Spleen (tissue), 7 donors: ENCODE measurements around the gene HERC3.

ENCODE experiments used
- POLR2A ChIP-seq, 3 donors: fragments of 450-650 bp; IDR thresholded peaks; one replicate each; pipeline ENCODE4 v1.5.1; 2017; ENCODE audit warnings: antibody characterized with exemption in 3 of 3, mild to moderate bottlenecking in 1 of 3
- TF ChIP-seq, protein P1 (sequence below), 11 experiments: fragments of 200-600 bp in 7 of 11; fragments of 450-650 bp in 4 of 11; sonication (generic) in 4 of 11; IDR thresholded peaks in 8 of 11; conservative IDR thresholded peaks in 3 of 11; 1 replicate in 7 of 11; 2 replicates in 4 of 11; pipeline versions ENCODE4 v1.4.0 to v1.8.0; 2016 to 2021; ENCODE audit warnings: antibody characterized with exemption in 11 of 11, inconsistent platforms in 4 of 11, mild to moderate bottlenecking in 1 of 11
- donor health status: DM: no; HTN: no; CAD: no; lungs with moderate emphysema.
- donor health status: DM: no; HTN: no; CAD: no.
- donor health status: DM: no; HTN: no; CAD: no.

DNA sequence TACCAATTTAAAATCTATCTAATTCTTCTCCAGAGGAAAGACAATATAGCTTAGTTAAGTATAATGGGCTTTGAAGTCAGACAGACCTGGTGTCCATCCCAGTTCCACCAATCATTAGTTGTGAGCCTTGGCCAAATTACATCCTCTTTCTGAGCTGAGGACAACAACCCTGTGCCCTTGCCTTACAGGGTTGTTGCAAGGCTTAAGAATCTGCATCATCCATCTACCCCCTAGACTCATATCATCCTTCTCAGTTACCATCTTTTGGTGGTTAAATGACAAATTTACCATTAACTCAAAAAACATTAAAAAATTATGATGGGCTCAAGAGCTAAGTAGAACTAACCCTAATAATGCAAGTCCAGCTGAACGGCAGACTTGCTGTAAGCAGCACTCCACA lies 53.7 kb downstream of the HERC3 start:
- TF ChIP-seq, protein P1, sequence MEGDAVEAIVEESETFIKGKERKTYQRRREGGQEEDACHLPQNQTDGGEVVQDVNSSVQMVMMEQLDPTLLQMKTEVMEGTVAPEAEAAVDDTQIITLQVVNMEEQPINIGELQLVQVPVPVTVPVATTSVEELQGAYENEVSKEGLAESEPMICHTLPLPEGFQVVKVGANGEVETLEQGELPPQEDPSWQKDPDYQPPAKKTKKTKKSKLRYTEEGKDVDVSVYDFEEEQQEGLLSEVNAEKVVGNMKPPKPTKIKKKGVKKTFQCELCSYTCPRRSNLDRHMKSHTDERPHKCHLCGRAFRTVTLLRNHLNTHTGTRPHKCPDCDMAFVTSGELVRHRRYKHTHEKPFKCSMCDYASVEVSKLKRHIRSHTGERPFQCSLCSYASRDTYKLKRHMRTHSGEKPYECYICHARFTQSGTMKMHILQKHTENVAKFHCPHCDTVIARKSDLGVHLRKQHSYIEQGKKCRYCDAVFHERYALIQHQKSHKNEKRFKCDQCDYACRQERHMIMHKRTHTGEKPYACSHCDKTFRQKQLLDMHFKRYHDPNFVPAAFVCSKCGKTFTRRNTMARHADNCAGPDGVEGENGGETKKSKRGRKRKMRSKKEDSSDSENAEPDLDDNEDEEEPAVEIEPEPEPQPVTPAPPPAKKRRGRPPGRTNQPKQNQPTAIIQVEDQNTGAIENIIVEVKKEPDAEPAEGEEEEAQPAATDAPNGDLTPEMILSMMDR (IDR thresholded peaks at IDR 0.05 in 8 of 11, conservative IDR thresholded peaks at IDR 0.05 in 3 of 11) = no peak
- TF ChIP-seq POLR2A (IDR thresholded peaks at IDR 0.05) = no peak
